ENCODE results near the gene MOV10. TPM values are rescaled to one million over a fixed set of nuclear protein-coding genes. Genes with fewer than 3 reads are reported as not detected.

Gene MOV10
- total and polyA plus RNA-seq, 10 of the 15 experiments (the other 5 are each of a cell fraction or from before 2014, with no cell fraction given) = 21.0 to 80.3 (median 49.8) TPM

DNA sequence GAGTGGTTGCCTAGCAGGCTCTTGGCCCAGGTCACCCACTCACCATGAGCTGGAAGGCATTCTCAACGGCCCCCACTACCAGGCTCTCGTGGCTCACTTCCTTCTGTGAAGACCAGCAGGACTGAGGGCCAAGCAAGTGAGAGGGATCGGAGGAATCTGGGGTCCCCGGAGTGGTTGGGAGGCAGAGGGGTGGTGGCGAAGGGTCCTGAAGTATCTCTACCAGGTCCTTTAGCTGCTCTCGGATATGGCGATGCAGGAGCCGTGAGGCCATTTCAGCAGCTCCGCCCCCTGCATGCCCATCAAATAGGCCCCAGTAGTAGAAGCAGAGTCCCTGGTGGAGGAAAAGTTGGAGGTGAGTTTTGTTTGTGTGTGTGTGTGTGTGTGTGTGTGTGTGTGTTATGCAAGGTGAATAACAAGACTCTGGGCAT lies 38.3 kb downstream of the MOV10 start:
- SMC1A ChIA-PET (ENCODE audit: uncharacterized antibody, unreplicated experiment) = interaction anchor here (1.1 kb wide), 1 partner anchor 322 kb away, joined by 4 read pairs; no protein-coding TSS in a partner anchor
- no peaks in the 10 kb centered on the region for H3K9me3 ChIP-seq (replicated peaks; ENCODE audit: control insufficient read depth, insufficient read depth, low read length)
- intact Hi-C loops (cut with micrococcal nuclease; ENCODE audit: unreplicated experiment) = loop anchor here (10.0 kb wide), 1 partner anchor 682 kb away; the partner anchor contains the start of gene MAGI3
- CTCF ChIA-PET = interaction anchor here (0.9 kb wide), 1 partner anchor 322 kb away, joined by 4 read pairs; no protein-coding TSS in a partner anchor
- POLR2A ChIA-PET = no interaction called here
- ATAC-seq = no peak
- H3K36me3 ChIP-seq (ENCODE audit: control insufficient read depth in 2 of 2, insufficient read depth in 2 of 2, low read length in 1 of 2) = no peaks in the 10 kb centered on the region
- H3K79me2 ChIP-seq (ENCODE audit: control insufficient read depth, insufficient read depth, low read length) = no peaks in the 10 kb centered on the region
- no peak for FAIRE-seq
- H2AFZ ChIP-seq (ENCODE audit: control insufficient read depth, low read depth, low read length) = no peak overlapping the region
- H3K4me2 ChIP-seq (ENCODE audit: control insufficient read depth, insufficient read depth) = no peak overlapping the region
- no TSS peak for BruUV-seq (replicated peaks)
- no peak overlapping the region for H3K4me3 ChIP-seq
- in situ Hi-C loops (cut with MboI) = no loop called here
- H4K20me1 ChIP-seq (ENCODE audit: control insufficient read depth, insufficient read depth) = 0 out of 2 replicates have a peak, but pooled peaks cover 3% of the 10 kb centered on the region
- H3K27me3 ChIP-seq (replicated peaks in 1 of 2; ENCODE audit: control insufficient read depth in 2 of 2, insufficient read depth in 2 of 2, low read length in 1 of 2) = no peaks in the 10 kb centered on the region
- WGBS (ENCODE audit: insufficient coverage, insufficient replicate concordance, low lambda C conversion rate, missing lambda C conversion rate) = 85% methylated on average over 9 of the region's 9 CpGs
- TF ChIP-seq BRCA1 (IDR thresholded peaks at IDR 0.05; ENCODE audit: low read depth, low read length) = no peak
- TF ChIP-seq, protein P1, sequence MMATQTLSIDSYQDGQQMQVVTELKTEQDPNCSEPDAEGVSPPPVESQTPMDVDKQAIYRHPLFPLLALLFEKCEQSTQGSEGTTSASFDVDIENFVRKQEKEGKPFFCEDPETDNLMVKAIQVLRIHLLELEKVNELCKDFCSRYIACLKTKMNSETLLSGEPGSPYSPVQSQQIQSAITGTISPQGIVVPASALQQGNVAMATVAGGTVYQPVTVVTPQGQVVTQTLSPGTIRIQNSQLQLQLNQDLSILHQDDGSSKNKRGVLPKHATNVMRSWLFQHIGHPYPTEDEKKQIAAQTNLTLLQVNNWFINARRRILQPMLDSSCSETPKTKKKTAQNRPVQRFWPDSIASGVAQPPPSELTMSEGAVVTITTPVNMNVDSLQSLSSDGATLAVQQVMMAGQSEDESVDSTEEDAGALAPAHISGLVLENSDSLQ (IDR thresholded peaks at IDR 0.05) = 0 out of 2 replicates have a peak, but pooled peaks have one; percentile 35
- H3K9ac ChIP-seq (ENCODE audit: control insufficient read depth, insufficient read depth, low read length) = no peak overlapping the region
- H3K27ac ChIP-seq (ENCODE audit: control insufficient read depth, insufficient read depth) = no peak overlapping the region
- H3K4me1 ChIP-seq (ENCODE audit: control insufficient read depth, insufficient read depth, low read length) = peaks cover 22% of the 10 kb centered on the region
- no peak for DNase-seq (ENCODE audit: low read depth, low spot score)
- RAD21 ChIA-PET (ENCODE audit: unreplicated experiment) = no interaction called here

DNA sequence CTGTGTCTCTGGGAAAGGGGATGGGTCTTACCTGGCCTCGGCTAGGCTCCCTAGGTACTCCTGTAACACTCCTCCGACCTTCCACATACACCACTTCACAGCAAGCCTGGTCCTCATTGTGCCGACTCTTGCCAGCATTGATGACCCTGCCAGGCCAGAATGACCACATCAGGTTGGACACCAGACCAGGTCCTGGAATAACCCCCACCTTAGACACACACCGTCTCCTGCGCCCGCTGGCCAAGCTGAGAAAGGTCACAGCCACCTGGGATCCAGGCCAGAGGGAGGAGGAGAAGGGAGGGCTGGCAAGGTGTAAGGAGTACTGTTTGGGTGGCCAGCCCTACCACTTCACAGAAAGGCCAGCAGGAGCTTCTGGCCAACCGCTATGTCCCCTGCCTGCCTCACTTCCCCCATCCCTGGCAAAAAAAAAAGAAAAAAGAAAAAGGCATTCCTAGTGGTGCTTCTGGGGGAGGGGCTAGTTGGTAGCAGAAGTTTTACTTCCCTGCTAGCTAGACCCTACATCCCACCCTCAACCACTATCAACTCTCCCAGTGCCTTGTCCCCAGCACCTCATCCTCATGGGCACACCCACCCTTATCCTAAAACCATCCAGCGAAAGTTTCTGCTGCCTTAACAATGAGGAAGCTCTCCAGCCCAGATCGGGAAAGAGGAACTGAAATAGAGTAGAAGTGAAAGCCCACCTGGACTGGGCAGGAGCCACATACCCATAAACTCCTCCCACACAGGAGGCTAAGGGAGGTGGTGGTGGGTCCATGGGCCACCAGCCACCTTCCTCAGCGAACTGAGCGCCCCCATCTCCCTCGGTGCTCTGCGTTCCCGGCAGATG lies 39.2 kb downstream of the MOV10 start:
- in situ Hi-C loops (cut with MboI) = no loop called here
- Histone ChIP-seq H3K9ac (ENCODE audit: control insufficient read depth, insufficient read depth, low read length) (no peak overlapping the region; the same call in 1 of the 2 replicates), H3K27me3 (replicated peaks in 1 of 2; ENCODE audit: control insufficient read depth in 2 of 2, insufficient read depth in 2 of 2, low read length in 1 of 2) (no peaks in the 10 kb centered on the region), H3K4me2 (ENCODE audit: control insufficient read depth, insufficient read depth) (peak overlapping the region; percentile 98), H3K4me1 (ENCODE audit: control insufficient read depth, insufficient read depth, low read length) (peaks cover 22% of the 10 kb centered on the region), H3K27ac (ENCODE audit: control insufficient read depth, insufficient read depth) (no peak overlapping the region), H3K36me3 (ENCODE audit: control insufficient read depth in 2 of 2, insufficient read depth in 2 of 2, low read length in 1 of 2) (no peaks in the 10 kb centered on the region), H2AFZ (ENCODE audit: control insufficient read depth, low read depth, low read length) (no peak overlapping the region; the same call in 1 of the 2 replicates), H3K79me2 (ENCODE audit: control insufficient read depth, insufficient read depth, low read length) (no peaks in the 10 kb centered on the region), H4K20me1 (ENCODE audit: control insufficient read depth, insufficient read depth) (0 out of 2 replicates have a peak, but pooled peaks cover 3% of the 10 kb centered on the region), H3K9me3 (replicated peaks; ENCODE audit: control insufficient read depth, insufficient read depth, low read length) (no peaks in the 10 kb centered on the region), H3K4me3 (peak overlapping the region; percentile 79; the same call in 1 of the 2 replicates)
- SMC1A ChIA-PET (ENCODE audit: uncharacterized antibody, unreplicated experiment) = interaction anchor here (1.0 to 8.7 kb wide), 3 partner anchors 9 to 89 kb away, joined by 3 to 178 read pairs (median 14); no protein-coding TSS in a partner anchor
- CTCF ChIA-PET = interaction anchor here (0.6 to 10.8 kb wide), 10 partner anchors 11 to 362 kb away, joined by 3 to 428 read pairs (median 10); partner anchors contain the start of gene MOV10
- no TSS peak for BruUV-seq (replicated peaks)
- POLR2A ChIA-PET = interaction anchor here (0.5 to 1.3 kb wide), 3 partner anchors 9 to 217 kb away, joined by 3 to 6 read pairs (median 4); no protein-coding TSS in a partner anchor
- intact Hi-C loops (cut with micrococcal nuclease; ENCODE audit: unreplicated experiment) = loop anchor here (2.0 to 10.0 kb wide), 3 partner anchors 95 to 681 kb away; partner anchors contain the start of genes CAPZA1, MAGI3 and ST7L
- 46% methylated on average over 14 of the region's 14 CpGs for WGBS (ENCODE audit: insufficient coverage, insufficient replicate concordance, low lambda C conversion rate, missing lambda C conversion rate)
- RAD21 ChIA-PET (ENCODE audit: unreplicated experiment) = interaction anchor here (2.2 to 8.6 kb wide), 6 partner anchors 13 to 322 kb away, joined by 6 to 192 read pairs (median 20); partner anchors contain the start of gene CTTNBP2NL
- no peak for DNase-seq (ENCODE audit: low read depth, low spot score)
- peak; percentile 32 for ATAC-seq
- peak; percentile 80 for FAIRE-seq
- no peak for TF ChIP-seq NRF1 (conservative IDR thresholded peaks at IDR 0.05; ENCODE audit: low read depth, low read length)
- TF ChIP-seq GATAD2B (conservative IDR thresholded peaks at IDR 0.05; ENCODE audit: low read depth) = peak; percentile 42; the same call in 1 of the 2 replicates
- no peak for TF ChIP-seq ZNF217 (IDR thresholded peaks at IDR 0.05)
- TF ChIP-seq, protein P1 (IDR thresholded peaks at IDR 0.05) = no peak
- 0 out of 2 replicates have a peak, but pooled peaks have one; percentile 24 for TF ChIP-seq NBN (IDR thresholded peaks at IDR 0.05)
- no peak for TF ChIP-seq WRNIP1 (IDR thresholded peaks at IDR 0.05; ENCODE audit: borderline replicate concordance, low read depth, low read length)
- peak; percentile 53; the same call in 1 of the 2 replicates for TF ChIP-seq IRF4 (IDR thresholded peaks at IDR 0.05; ENCODE audit: low read depth, low read length)
- TF ChIP-seq POU2F2 (IDR thresholded peaks at IDR 0.05; ENCODE audit: borderline replicate concordance, low read depth, low read length) = no peak
- TF ChIP-seq, protein P2, sequence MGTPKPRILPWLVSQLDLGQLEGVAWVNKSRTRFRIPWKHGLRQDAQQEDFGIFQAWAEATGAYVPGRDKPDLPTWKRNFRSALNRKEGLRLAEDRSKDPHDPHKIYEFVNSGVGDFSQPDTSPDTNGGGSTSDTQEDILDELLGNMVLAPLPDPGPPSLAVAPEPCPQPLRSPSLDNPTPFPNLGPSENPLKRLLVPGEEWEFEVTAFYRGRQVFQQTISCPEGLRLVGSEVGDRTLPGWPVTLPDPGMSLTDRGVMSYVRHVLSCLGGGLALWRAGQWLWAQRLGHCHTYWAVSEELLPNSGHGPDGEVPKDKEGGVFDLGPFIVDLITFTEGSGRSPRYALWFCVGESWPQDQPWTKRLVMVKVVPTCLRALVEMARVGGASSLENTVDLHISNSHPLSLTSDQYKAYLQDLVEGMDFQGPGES (IDR thresholded peaks at IDR 0.05) = no peak

Measured in GM12878 (cell line).